ENCODE data around the gene FOXD4L5.
"Not testable (repeated sequence)": the region's sequence is repeated elsewhere in the genome, so short reads cannot be mapped to it uniquely, and the experiment has no call there.

Gene FOXD4L5

GRCh38 chr9:65285109-65285508 lies at the start of gene FOXD4L5:
Gene FOXD4L5 (minus strand): TSS chr9:65285209. CDS start chr9:65284377, 832 bp downstream.
- not testable (repeated sequence) for DNase-seq (ENCODE audit: low read depth); H3K4me3 ChIP-seq (ENCODE audit: low read length)

- H3K4me3 ChIP-seq (ENCODE audit: low read length); DNase-seq (ENCODE audit: low read depth): not testable (repeated sequence)
Observed at GRCh38 chr9:65283943-65284342, 1.1 kb downstream of the FOXD4L5 start.

- DNase-seq (ENCODE audit: low read depth); H3K4me3 ChIP-seq (ENCODE audit: low read length): not testable (repeated sequence)
Observed at GRCh38 chr9:65282976-65283375, 2.0 kb downstream of the FOXD4L5 start.

All from epithelial cell of esophagus (primary cell).